K562 (cell line): ENCODE data around the gene CD22. TPM values are rescaled to one million over a fixed set of nuclear protein-coding genes. Genes with fewer than 3 reads are reported as not detected.

Experiments
- ATAC-seq: fragments of 200-7000 bp; cut with Tn5 transposase; 3 replicates; pipeline ENCODE4 v1.9.1; 2020; ENCODE audit warnings: moderate library complexity
- BruUV-seq: library from RNA; stranded (reverse); fragments of 400-500 nt; replicated peaks from 2 replicates; lab custom pipeline; 2021; lab: Mats Ljungman, UMichigan
- CTCF ChIA-PET: fragments of 300-600 bp; formaldehyde crosslinking; extraction: SDS; loops from one replicate; lab custom pipeline; 2021; ENCODE audit warnings: low intra/inter-chr PET ratio; lab: Yijun Ruan, JAX
- POLR2A ChIA-PET: fragments of 300-600, 350-650 bp; sonication (Branson Sonifier 250); formaldehyde crosslinking; extraction: SDS; loops from one replicate; lab custom pipeline; 2021; ENCODE audit warnings: antibody characterized with exemption, inconsistent platforms; lab: Yijun Ruan, JAX
- DNase-seq, 4 experiments: peaks; one replicate each; pipeline versions ENCODE4 v3.0.0 to v3.0.0-alpha.2; 2011 to 2018; ENCODE audit warnings: low spot score in 3 of 4, mixed read lengths in 3 of 4; ENCODE audit errors: extremely low read depth in 1 of 4
- FAIRE-seq: peaks from 2 replicates; lab custom pipeline; 2011; peaks lifted over from hg19 to GRCh38; lab: Jason Lieb, UNC
- H2AFZ ChIP-seq: 2 replicates; pipeline ENCODE4 v1.6.0; 2011; ENCODE audit warnings: low read depth, low read length, control low read depth, inconsistent platforms
- H3K27ac ChIP-seq: fragments of 200-600 bp; 3 replicates; pipeline ENCODE4 v1.8.0; 2011; ENCODE audit warnings: low read depth, mild to moderate bottlenecking, control low read depth, inconsistent platforms, low read length, moderate library complexity, mixed read lengths; ENCODE audit errors: extremely low read depth
- H3K27me3 ChIP-seq, 2 experiments: fragments of 300-600 bp in 1 of 2; 2 replicates in 1 of 2; 3 replicates in 1 of 2; pipeline versions ENCODE4 v1.6.0 to v1.8.0; 2011; ENCODE audit warnings: inconsistent platforms in 2 of 2, low read length in 2 of 2, mild to moderate bottlenecking in 1 of 2, mixed read lengths in 1 of 2, moderate library complexity in 1 of 2; ENCODE audit not compliant: control insufficient read depth in 2 of 2, insufficient read depth in 2 of 2
- H3K36me3 ChIP-seq: fragments of 300-600 bp; 3 replicates; pipeline ENCODE4 v1.8.0; 2011; ENCODE audit warnings: mild to moderate bottlenecking, low read length, inconsistent platforms; ENCODE audit not compliant: control insufficient read depth, insufficient read depth
- H3K4me1 ChIP-seq, 2 experiments: fragments of 200-600 bp in 1 of 2; replicated peaks in 1 of 2; 2 replicates in 1 of 2; 3 replicates in 1 of 2; pipeline versions ENCODE4 v1.5.1 to v1.8.0; 2011; ENCODE audit warnings: inconsistent platforms in 2 of 2, low read length in 2 of 2, mild to moderate bottlenecking in 1 of 2, mixed read lengths in 1 of 2, moderate library complexity in 1 of 2; ENCODE audit not compliant: control insufficient read depth in 2 of 2, insufficient read depth in 2 of 2
- H3K4me2 ChIP-seq: 2 replicates; pipeline ENCODE4 v1.6.1; 2011; ENCODE audit warnings: low read length, control low read depth, inconsistent platforms, mixed read lengths; ENCODE audit not compliant: insufficient read depth
- H3K4me3 ChIP-seq: fragments of 200-600 bp; sonication (generic), shearing (Covaris generic); 2 replicates; pipeline ENCODE4 v1.5.1; 2016; ENCODE audit warnings: control low read depth, inconsistent platforms
- H3K79me2 ChIP-seq: fragments of 200-600 bp; 3 replicates; pipeline ENCODE4 v1.8.0; 2011; ENCODE audit warnings: low read length, inconsistent platforms; ENCODE audit not compliant: control insufficient read depth, insufficient read depth
- H3K9ac ChIP-seq, 2 experiments: 2 replicates each; pipeline versions ENCODE4 v1.6.0 to v1.6.1; 2011; ENCODE audit warnings: low read depth in 2 of 2, low read length in 2 of 2, control low read depth in 1 of 2, inconsistent platforms in 1 of 2, mild to moderate bottlenecking in 1 of 2, mixed read lengths in 1 of 2; ENCODE audit not compliant: insufficient read depth in 1 of 2
- H3K9me1 ChIP-seq: one replicate; pipeline ENCODE4 v1.6.0; 2011; ENCODE audit warnings: inconsistent platforms, mild to moderate bottlenecking, low read length, moderate library complexity; ENCODE audit not compliant: control insufficient read depth, insufficient read depth
- H3K9me3 ChIP-seq: replicated peaks from 2 replicates; pipeline ENCODE4 v1.5.1; 2011; ENCODE audit warnings: low read depth, low read length, inconsistent platforms; ENCODE audit not compliant: control insufficient read depth, insufficient read depth
- H4K20me1 ChIP-seq: replicated peaks from 2 replicates; pipeline ENCODE4 v1.6.1; 2011; ENCODE audit warnings: low read length, inconsistent platforms, mixed read lengths; ENCODE audit not compliant: control insufficient read depth, insufficient read depth
- FOXA1 ChIP-seq: fragments of 450-650 bp; IDR thresholded peaks from 2 replicates; pipeline ENCODE4 v1.6.1; 2016; ENCODE audit warnings: mild to moderate bottlenecking, borderline replicate concordance
- LARP7 ChIP-seq: fragments of 450-650 bp; IDR thresholded peaks from 2 replicates; pipeline ENCODE4 v1.6.1; 2016
- MTA1 ChIP-seq: fragments of 450-650 bp; IDR thresholded peaks from 2 replicates; pipeline ENCODE4 v1.6.1; 2017; ENCODE audit warnings: borderline replicate concordance
- POLR2AphosphoS2 ChIP-seq: IDR thresholded peaks from 2 replicates; pipeline ENCODE4 v1.6.1; 2012; ENCODE audit warnings: low read length, improper control_type of control experiment
- SNRNP70 ChIP-seq: fragments of 200-400 bp; formaldehyde crosslinking; optimal IDR thresholded peaks from 2 replicates; pipeline ENCODE3; 2017; ENCODE audit warnings: low read depth, low read length
- ZNF785 ChIP-seq: fragments of 250-450 bp; sonication (Bioruptor Pico); IDR thresholded peaks from 2 replicates; pipeline ENCODE4 v1.4.0; 2020; ENCODE audit warnings: mild to moderate bottlenecking
- WGBS: fragments of 100-300 bp; shearing (Covaris generic); methylation state at CpG from one replicate; pipeline ENCODE4 v1.1.6; 2016; ENCODE audit warnings: low coverage, mixed read lengths; ENCODE audit not compliant: insufficient coverage; ENCODE audit errors: missing lambda C conversion rate; 5-methylcytosine and 5-hydroxymethylcytosine counted together
- in situ Hi-C: fragments of 300-500 bp; cut with MboI; formaldehyde crosslinking; loops from 4 replicates; pipeline ENCODE4 v1.15.0; 2018; ENCODE audit warnings: inconsistent platforms, mixed read lengths
- intact Hi-C: fragments of 100-400 bp; cut with micrococcal nuclease; formaldehyde crosslinking; loops from 2 replicates; pipeline ENCODE4 v1.14.2; 2022
- polyA plus RNA-seq, 8 experiments: library from polyadenylated mRNA; depleted of rRNA in 4 of 8; stranded (reverse) in 5 of 8; unstranded in 3 of 8; fragments of >200 nt; fragmentation: Nextera tagmentation in 2 of 8; fragmentation: Illumina TruSeq in 1 of 8; extraction: Ambion mirVana in 2 of 8; extraction: Trizol in 1 of 8; gene quantifications; 2 replicates each; pipeline versions ENCODE4 v1.2.1 to v1.2.3, GENCODE V29; 2011 to 2014; ENCODE audit warnings: inconsistent platforms in 1 of 8, missing spikeins in 1 of 8
- total RNA-seq, 7 experiments: library from RNA; depleted of rRNA in 6 of 7; stranded (reverse); fragments of >200 nt in 6 of 7; fragmentation: Illumina TruSeq in 2 of 7; extraction: Trizol in 2 of 7; gene quantifications; 2 replicates each; pipeline versions ENCODE4 v1.2.1 to v1.2.3, GENCODE V29; 2011 to 2021; ENCODE audit warnings: low replicate concordance in 1 of 7
- TF ChIP-seq, protein P1 (sequence below), 2 experiments: IDR thresholded peaks in 1 of 2; conservative IDR thresholded peaks in 1 of 2; 2 replicates each; pipeline ENCODE4 v1.6.1; 2016; ENCODE audit warnings: low read depth in 2 of 2, mild to moderate bottlenecking in 1 of 2, missing compliant biosample characterization in 1 of 2, missing genetic modification characterization in 1 of 2, moderate library complexity in 1 of 2
- TF ChIP-seq, protein P2 (sequence below): fragments of 150-350 bp; IDR thresholded peaks from 2 replicates; pipeline ENCODE4 v1.6.1; 2014; ENCODE audit warnings: low read depth, mild to moderate bottlenecking, low read length, borderline replicate concordance

The CD22 gene
- total and polyA plus RNA-seq, 9 of the 15 experiments (the other 6 are each of a cell fraction or from before 2014, with no cell fraction given), result 0.29 to 5.0 (median 3.5) TPM

DNA sequence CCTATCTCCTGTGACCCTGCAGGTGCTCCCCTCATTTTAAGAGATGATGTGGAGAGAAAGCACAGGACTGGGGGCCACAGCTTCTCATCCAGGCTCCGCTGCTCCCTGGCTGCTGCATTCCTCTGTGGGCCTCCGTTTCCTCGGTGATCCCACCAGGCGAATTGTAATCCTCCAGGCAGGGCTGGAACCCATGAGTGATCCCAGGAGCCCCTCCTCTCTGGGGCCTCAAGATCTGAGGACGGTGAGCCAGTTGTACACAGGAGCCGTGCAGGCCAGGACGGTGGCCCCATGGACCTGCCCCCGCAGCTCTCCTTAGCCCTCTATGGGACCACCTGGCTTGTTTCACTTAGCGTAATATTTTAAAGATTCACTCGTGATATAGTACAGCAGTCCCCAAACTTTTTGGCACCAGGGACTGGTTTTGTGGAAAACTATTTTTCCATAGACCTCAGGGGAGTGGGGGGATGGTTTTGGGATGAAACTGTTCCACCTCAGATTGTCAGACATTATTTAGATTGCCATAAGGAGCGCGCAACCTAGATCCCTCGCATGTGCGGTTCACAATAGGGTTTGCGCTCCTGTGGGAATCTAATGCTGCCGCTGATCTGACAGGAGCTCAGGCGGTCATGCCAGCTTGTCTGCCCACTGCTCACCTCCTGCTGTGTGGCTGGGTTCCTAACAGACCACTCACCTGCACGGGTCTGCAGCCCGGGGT, 34.9 kb downstream of the CD22 start:
- H3K27ac ChIP-seq, result no peak overlapping the region
- H3K27me3 ChIP-seq, result peaks cover 25 to 55% of the 10 kb centered on the region in 2 experiments
- no peaks in the 10 kb centered on the region for H3K4me1 ChIP-seq
- 22% methylated on average over 19 of the region's 19 CpGs for WGBS
- H3K36me3 ChIP-seq, result no peaks in the 10 kb centered on the region
- in situ Hi-C loops (no loop called here), intact Hi-C loops (no loop called here)
- no peak overlapping the region for H3K4me2 ChIP-seq
- no peaks in the 10 kb centered on the region for H4K20me1 ChIP-seq
- no TSS peak for BruUV-seq
- no peak for FAIRE-seq
- no peak overlapping the region for H2AFZ ChIP-seq
- TF ChIP-seq LARP7, result no peak
- TF ChIP-seq FOXA1, result no peak
- no peak for TF ChIP-seq POLR2AphosphoS2
- no peak for TF ChIP-seq SNRNP70
- TF ChIP-seq ZNF785 (CRISPR knock-in tag), result no peak
- TF ChIP-seq, protein P1, sequence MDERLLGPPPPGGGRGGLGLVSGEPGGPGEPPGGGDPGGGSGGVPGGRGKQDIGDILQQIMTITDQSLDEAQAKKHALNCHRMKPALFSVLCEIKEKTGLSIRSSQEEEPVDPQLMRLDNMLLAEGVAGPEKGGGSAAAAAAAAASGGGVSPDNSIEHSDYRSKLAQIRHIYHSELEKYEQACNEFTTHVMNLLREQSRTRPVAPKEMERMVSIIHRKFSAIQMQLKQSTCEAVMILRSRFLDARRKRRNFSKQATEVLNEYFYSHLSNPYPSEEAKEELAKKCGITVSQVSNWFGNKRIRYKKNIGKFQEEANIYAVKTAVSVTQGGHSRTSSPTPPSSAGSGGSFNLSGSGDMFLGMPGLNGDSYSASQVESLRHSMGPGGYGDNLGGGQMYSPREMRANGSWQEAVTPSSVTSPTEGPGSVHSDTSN (CRISPR knock-in tag; IDR thresholded peaks at IDR 0.05; ENCODE audit: low read depth), result no peak
- TF ChIP-seq, protein P1 (tag; conservative IDR thresholded peaks at IDR 0.05; ENCODE audit: low read depth), result no peak
- TF ChIP-seq, protein P2, sequence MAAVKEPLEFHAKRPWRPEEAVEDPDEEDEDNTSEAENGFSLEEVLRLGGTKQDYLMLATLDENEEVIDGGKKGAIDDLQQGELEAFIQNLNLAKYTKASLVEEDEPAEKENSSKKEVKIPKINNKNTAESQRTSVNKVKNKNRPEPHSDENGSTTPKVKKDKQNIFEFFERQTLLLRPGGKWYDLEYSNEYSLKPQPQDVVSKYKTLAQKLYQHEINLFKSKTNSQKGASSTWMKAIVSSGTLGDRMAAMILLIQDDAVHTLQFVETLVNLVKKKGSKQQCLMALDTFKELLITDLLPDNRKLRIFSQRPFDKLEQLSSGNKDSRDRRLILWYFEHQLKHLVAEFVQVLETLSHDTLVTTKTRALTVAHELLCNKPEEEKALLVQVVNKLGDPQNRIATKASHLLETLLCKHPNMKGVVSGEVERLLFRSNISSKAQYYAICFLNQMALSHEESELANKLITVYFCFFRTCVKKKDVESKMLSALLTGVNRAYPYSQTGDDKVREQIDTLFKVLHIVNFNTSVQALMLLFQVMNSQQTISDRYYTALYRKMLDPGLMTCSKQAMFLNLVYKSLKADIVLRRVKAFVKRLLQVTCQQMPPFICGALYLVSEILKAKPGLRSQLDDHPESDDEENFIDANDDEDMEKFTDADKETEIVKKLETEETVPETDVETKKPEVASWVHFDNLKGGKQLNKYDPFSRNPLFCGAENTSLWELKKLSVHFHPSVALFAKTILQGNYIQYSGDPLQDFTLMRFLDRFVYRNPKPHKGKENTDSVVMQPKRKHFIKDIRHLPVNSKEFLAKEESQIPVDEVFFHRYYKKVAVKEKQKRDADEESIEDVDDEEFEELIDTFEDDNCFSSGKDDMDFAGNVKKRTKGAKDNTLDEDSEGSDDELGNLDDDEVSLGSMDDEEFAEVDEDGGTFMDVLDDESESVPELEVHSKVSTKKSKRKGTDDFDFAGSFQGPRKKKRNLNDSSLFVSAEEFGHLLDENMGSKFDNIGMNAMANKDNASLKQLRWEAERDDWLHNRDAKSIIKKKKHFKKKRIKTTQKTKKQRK, result no peak
- TF ChIP-seq MTA1, result no peak
- H3K9ac ChIP-seq, result no peak overlapping the region
- H3K9me1 ChIP-seq, result no peaks in the 10 kb centered on the region
- H3K9me3 ChIP-seq, result no peaks in the 10 kb centered on the region
- no peak overlapping the region for H3K4me3 ChIP-seq
- ATAC-seq, result no peak
- H3K79me2 ChIP-seq, result no peaks in the 10 kb centered on the region
- POLR2A ChIA-PET, result interaction anchor here (0.7 to 1.1 kb wide), 4 partner anchors 11 to 124 kb away, joined by 3 to 4 read pairs (median 3); no protein-coding TSS in a partner anchor
- peak in 1 of 4 experiments; percentile 4 for DNase-seq
- CTCF ChIA-PET, result no interaction called here
